B cell (primary cell): ENCODE measurements around the gene CXCR2.

Source experiments
- CTCF ChIP-seq: fragments of 200-600 bp; IDR thresholded peaks from one replicate; pipeline ENCODE4 v1.8.0; 2022; ENCODE audit warnings: antibody characterized with exemption, mild to moderate bottlenecking
- EZH2 ChIP-seq: IDR thresholded peaks from 2 replicates; pipeline ENCODE4 v1.6.1; 2012; ENCODE audit warnings: borderline replicate concordance, low read depth, mild to moderate bottlenecking, moderate library complexity, low read length; ENCODE audit not compliant: insufficient read depth, poor library complexity, severe bottlenecking

GRCh38 chr2:218125626-218126080 lies at the start of gene CXCR2:
- TF ChIP-seq CTCF (no peak), EZH2 (no peak)
